ENCODE data around the gene DPPA5. TPM values are rescaled to one million over a fixed set of nuclear protein-coding genes. Genes with fewer than 3 reads are reported as not detected.

DPPA5 gene
- total RNA-seq: 1 to 10 TPM in 1 of 2 donors, not detected in 1; 4.1 TPM

- Histone ChIP-seq H3K27ac (no peak within 1 kb of the TSS), H3K9me3 (no peaks in the 10 kb centered on the region), H3K4me1 (replicated peaks) (no peaks in the 10 kb centered on the region), H3K4me3 (no peak within 1 kb of the TSS), H3K36me3 (no peaks in the 10 kb centered on the region), H3K27me3 (replicated peaks; ENCODE audit: insufficient read depth) (peaks cover 3% of the 10 kb centered on the region)
- TF ChIP-seq POLR2AphosphoS5 (IDR thresholded peaks at IDR 0.05) (no peak), CTCF (IDR thresholded peaks at IDR 0.05) (no peak), POLR2A (IDR thresholded peaks at IDR 0.05) (no peak)
- intact Hi-C loops (cut with DNase I): no loop called here
- no peak for DNase-seq (ENCODE audit: low spot score)
- WGBS: 91% methylated on average over 50 of the region's 59 CpGs
Observed at GRCh38 chr6:73353636-73354593, at the start of gene DPPA5. DPPA5 (minus strand) TSS chr6:73354276; CDS start chr6:73354225, 51 bp downstream.

GRCh38 chr6:73400656-73401055, 46.6 kb upstream of the DPPA5 start:
- intact Hi-C loops (cut with DNase I): no loop called here
- no peak overlapping the region for H3K27ac ChIP-seq
- no peaks in the 10 kb centered on the region for H3K9me3 ChIP-seq
- H3K4me1 ChIP-seq (replicated peaks): no peaks in the 10 kb centered on the region
- DNase-seq (ENCODE audit: low spot score): no peak
- H3K36me3 ChIP-seq: no peaks in the 10 kb centered on the region
- no peaks in the 10 kb centered on the region for H3K27me3 ChIP-seq (replicated peaks; ENCODE audit: insufficient read depth)
- no peak overlapping the region for H3K4me3 ChIP-seq
- TF ChIP-seq POLR2AphosphoS5 (IDR thresholded peaks at IDR 0.05) (no peak), POLR2A (IDR thresholded peaks at IDR 0.05) (no peak), CTCF (IDR thresholded peaks at IDR 0.05) (no peak)

- H3K4me3 ChIP-seq: no peak overlapping the region
- 91% methylated on average over 10 of the region's 10 CpGs for WGBS
- no peak for TF ChIP-seq POLR2AphosphoS5 (IDR thresholded peaks at IDR 0.05)
- TF ChIP-seq POLR2A (IDR thresholded peaks at IDR 0.05): no peak
- TF ChIP-seq CTCF (IDR thresholded peaks at IDR 0.05): no peak
- no peak for DNase-seq (ENCODE audit: low spot score)
- intact Hi-C loops (cut with DNase I): no loop called here
- H3K27ac ChIP-seq: no peak overlapping the region
- H3K36me3 ChIP-seq: no peaks in the 10 kb centered on the region
- no peaks in the 10 kb centered on the region for H3K9me3 ChIP-seq
- H3K4me1 ChIP-seq (replicated peaks): no peaks in the 10 kb centered on the region
- H3K27me3 ChIP-seq (replicated peaks; ENCODE audit: insufficient read depth): no peaks in the 10 kb centered on the region
Observed at GRCh38 chr6:73395875-73396274, 41.8 kb upstream of the DPPA5 start.

- peak; percentile 10 for DNase-seq (ENCODE audit: low spot score)
- H3K4me3 ChIP-seq: peak within 1 kb of the TSS; percentile 9 to 24
- H3K9me3 ChIP-seq: no peaks in the 10 kb centered on the region
- H3K4me1 ChIP-seq (replicated peaks): no peaks in the 10 kb centered on the region
- TF ChIP-seq CTCF (IDR thresholded peaks at IDR 0.05) (no peak), POLR2A (IDR thresholded peaks at IDR 0.05) (no peak), POLR2AphosphoS5 (IDR thresholded peaks at IDR 0.05) (no peak)
- intact Hi-C loops (cut with DNase I): no loop called here
- H3K36me3 ChIP-seq: no peaks in the 10 kb centered on the region
- H3K27ac ChIP-seq: no peak within 1 kb of the TSS
- no peaks in the 10 kb centered on the region for H3K27me3 ChIP-seq (replicated peaks; ENCODE audit: insufficient read depth)
- WGBS: 77% methylated on average over 54 of the region's 54 CpGs
Observed at GRCh38 chr6:73394577-73395354, 40.7 kb upstream of the DPPA5 start, which contains the start of gene DDX43. DDX43 (plus strand) TSS chr6:73394828; CDS start chr6:73394906, 78 bp downstream.

Data from prostate gland (tissue), 2 donors.